Glomerular endothelial cell (primary cell): ENCODE measurements around the gene SART3. TPM values are rescaled to one million over a fixed set of nuclear protein-coding genes. Genes with fewer than 3 reads are reported as not detected.
A peak's percentile ranks its signal among the peaks of the same experiment; 100 is the strongest.

Source experiments
- DNase-seq: peaks from one replicate; pipeline ENCODE4 v3.0.0-alpha.2; 2011; ENCODE audit warnings: low read depth, low spot score; ENCODE audit errors: extremely low read depth
- total RNA-seq: library from RNA; depleted of rRNA; stranded (reverse); fragments of >200 nt; gene quantifications from 2 replicates; pipeline ENCODE4 v1.2.3, GENCODE V29; 2015

The SART3 gene
- total RNA-seq, 1 donor from 2014 or later, result 54.7 TPM

- no peak for DNase-seq
These were observed 30.8 kb downstream of the SART3 start for GRCh38 chr12:108530161-108530560.

DNA sequence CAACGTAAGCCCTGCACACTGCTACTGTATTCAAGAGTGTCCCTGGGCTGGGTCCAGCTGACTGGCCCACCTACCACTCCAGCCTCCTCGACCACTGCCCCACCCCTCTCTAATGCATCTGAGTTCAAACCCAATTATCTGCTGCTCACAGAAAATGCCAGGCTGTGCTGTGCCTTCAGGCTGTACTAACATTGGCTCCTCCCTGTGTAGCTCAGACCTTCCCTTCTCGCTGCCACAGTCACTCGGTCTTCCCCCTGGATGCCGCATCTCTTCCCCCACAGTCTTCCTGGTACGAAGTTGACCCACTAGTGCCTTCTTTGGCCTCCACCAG is 33.8 kb downstream of the SART3 start:
- DNase-seq, result no peak

GRCh38 chr12:108526482-108527165 is 34.3 kb downstream of the SART3 start:
- DNase-seq, result no peak

DNA sequence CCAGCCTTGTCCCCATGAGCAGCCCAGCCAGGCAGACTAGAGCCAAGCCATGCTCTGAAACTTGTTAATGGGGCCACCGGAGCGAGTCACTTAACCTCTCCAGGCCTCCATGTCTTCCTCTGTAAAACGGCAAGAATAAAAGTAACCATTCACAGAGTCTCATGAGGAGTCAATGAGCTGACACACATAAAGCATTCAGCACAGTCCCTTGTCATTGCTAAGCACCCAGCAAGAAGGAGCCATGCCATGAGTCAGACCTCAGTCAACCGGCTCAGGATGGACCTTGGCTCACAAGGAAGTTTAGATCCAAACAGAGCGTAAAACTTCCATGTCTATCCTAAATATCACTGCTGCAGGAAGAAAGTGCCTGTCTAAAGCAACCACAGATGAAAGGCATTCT is 35.3 kb downstream of the SART3 start:
- no peak for DNase-seq

GRCh38 chr12:108523365-108523764 is 37.6 kb downstream of the SART3 start:
- no peak for DNase-seq

GRCh38 chr12:108519558-108519957 is 41.4 kb downstream of the SART3 start:
- DNase-seq, result no peak

- DNase-seq, result no peak
These were observed 42.1 kb downstream of the SART3 start for GRCh38 chr12:108518716-108519496.

DNA sequence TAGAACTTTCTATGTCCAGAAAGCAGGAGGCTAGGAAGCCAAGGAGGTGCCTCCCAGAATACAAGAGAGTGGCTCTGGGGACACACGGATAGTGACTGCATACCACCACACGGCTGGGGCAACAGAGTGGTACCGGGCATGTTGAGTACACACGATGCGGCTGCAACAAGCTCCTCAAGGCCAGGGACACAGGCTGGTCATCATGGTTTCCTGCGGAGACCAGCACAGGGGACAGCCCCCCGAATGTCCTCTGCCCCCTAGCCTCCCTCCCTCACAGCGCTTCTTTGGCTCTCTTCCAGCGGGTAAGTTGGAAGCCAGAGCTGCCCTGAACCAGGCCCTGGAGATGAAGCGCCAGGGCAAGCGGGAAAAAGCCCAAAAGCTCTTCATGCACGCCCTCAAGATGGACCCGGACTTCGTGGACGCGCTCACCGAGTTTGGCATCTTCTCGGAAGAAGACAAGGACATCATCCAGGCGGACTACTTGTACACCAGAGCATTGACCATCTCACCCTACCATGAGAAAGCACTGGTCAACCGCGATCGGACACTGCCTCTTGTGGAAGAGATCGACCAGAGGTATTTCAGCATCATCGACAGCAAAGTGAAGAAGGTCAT is 42.8 kb downstream of the SART3 start:
- DNase-seq, result no peak

DNA sequence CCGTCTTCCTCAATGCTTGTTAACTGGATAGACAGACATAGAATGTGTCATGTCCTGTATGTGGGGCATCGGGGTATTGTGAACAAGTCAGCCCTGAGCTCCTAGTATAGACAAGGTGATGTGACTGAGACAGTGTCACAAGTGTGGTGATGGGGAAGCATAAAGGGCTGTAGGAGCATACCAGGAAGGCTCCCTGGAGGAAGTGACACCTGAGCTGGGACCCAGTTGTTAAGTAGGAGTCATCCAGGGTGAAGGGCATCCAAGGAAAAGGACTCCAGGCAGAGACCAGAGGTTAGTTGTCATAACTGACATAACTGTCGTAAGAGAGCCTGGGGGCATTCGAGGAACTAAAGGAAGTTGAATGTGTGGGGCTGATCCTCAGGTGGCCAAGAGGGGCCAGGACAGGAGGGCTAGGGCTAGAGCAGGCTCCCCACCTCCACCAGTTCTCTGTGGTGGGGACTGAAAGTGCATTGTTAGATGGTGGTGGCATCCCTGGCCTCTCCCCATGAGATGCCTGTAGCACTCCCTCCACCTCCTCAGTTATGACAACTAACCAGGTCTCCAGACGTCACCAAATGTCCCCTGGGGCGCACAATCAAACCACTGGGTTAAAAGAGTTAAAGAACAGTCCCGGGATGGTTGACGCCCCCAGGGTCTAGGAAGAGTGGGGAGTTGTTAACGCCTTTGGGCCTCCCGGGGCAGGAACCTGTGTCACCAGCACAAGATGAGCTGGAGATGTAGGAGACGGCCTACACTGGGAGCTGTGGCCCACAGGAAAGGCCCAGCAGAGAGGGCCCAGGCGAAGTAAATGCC is 43.5 kb downstream of the SART3 start:
- no peak for DNase-seq

- DNase-seq, result no peak
These were observed 44.3 kb downstream of the SART3 start for GRCh38 chr12:108516511-108517275.

DNA sequence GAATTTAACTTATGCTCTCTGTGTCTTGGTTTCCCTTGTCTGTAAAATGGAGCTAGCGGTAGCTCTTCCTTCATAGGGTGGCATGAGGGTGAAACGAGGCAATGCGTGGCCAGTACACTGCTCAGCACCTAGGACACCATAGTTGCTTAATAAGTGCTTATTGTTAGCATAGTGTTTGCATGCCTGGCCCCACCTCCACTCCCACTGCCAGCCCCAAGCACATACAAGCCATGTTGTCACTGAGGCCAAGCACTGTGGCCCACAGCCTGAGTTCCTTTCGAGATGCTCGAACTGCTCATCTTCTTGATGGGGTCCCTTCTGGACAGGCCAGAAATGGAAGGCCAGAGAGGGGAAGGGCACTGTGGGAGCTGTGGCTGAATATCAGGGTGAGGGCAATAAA is 45.1 kb downstream of the SART3 start:
- DNase-seq, result no peak

DNA sequence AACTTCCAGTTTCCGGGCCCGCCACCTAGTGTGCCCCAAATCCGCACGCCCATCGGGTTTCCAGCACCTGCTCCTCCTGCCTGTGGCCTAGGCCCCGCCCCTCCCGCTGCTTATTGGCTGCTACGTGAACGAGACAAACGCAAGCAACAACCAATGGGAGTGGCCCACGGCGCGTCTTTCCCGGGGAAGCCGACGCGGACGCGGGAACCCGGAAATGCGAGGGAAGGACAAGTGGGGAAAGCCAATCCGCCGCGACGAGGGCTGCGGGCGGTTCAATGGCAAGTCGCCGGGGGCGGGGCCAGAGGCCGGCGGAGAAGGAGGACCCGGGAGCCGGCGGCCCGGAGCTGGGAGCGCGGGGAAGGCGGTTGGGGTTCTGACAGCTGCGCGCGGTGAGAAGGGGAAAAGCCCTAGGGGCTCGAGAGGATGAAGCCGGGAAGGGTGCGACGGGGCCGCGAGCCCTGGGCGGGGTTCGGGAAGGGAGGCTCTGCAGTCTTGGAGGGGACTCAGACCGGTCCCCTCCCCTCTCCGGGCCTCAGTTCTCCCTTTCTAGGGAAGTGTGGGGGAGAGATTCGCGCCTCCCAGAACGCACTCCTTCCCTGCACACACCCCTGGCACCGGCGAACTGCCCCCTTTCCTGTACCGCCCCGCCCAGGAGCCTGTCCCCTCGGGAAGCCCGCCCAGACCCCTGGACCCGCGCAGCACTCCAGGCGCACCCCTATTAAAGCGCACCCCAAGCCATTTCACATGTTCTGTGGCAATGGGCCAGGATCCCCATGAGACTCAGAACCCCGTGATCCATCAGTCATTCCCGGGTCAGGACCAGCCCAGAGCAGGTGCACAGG is 45.8 kb downstream of the SART3 start, which contains the start of gene FICD:
Gene FICD (plus strand): TSS at position 305 of the 842 bp plus-strand sequence. CDS start 1,696 bp downstream, outside the sequence.
- DNase-seq, result peak; percentile 72

DNA sequence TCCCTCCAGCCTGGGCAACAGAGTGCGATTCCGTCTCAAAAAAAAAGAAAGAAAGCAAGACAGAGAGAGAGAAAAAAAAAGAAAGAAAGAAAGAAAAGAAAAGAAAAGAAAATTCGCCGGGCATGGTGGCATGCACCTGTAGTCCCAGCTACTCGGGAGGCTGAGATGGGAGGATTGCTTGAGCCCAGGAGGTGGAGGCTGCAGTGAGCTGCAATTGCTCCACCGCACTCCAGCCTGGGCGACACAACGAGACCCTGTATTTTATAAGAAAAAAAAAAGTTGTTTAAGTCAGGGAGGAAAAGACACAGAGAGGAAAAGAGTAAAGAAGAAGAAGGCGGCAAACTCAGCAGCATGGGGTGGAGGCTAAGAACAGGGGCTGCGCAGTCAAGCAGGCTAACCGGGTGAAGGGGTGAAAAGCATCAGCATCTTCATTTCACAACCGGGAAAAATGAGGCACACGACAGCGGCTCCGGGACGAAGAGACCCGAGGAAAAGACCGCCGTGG is 46.5 kb downstream of the SART3 start:
- no peak for DNase-seq

DNA sequence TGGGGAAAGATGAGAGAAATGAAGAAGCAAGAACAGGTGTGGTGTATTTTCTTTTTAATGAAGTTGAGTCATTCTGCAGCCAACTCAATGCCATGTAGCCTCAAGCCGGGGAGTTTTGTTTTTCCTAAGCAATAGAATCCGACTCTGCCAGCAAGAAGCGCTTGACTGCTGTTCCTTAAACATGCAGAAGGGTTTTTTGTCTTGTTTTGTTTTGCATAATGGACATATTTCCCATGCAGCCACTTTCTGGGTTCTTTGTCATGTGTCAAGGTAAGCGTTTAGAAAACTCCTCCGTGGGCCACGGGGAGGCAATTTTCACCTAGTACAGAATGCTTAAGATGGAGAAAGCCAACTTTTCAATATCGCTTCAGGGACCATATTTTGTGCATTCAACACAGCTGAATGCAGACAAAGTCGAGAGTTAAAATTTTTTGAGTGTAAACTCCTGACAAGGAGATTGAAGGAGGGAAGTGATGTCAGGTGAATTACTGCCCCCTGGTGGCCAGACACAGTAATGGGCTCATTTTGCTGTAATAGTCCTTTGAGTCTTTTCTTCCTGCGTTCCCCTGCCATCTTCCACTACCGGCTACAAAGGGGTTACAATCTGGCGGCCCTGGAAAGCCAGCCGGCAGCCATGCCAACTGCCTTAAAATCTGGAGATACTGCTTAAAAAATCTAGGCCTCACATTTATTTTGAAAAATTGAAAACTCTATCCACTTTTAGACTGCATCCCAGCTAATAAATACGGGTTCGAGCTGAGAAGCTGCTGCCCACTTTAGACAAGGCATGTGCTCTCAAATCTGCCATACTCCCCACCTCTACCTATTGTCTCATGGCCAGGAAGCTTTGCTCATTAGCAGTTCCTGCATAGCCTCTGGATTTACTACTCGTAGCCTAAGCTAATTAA is 49.1 kb downstream of the SART3 start:
- peak; percentile 54 for DNase-seq

- DNase-seq, result no peak
These were observed 50.1 kb downstream of the SART3 start for GRCh38 chr12:108510836-108511235.

DNA sequence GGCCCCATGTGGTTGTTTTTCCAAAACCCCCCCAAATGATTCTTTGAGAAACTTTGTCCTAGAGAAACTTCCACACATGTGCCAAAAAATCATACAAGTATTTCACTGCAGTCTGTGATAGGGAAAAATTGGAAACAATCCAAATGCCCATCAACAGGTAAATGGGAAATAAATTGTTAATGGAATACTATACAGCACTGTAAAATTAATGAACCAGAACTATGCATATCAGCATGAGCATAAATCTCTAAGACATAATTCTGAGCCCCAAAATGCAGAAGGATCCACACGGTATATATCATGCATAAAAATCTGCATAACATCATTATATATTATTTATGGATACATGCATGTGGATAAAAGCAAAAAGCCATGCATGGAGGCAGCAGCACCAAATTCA is 51.2 kb downstream of the SART3 start:
- no peak for DNase-seq

GRCh38 chr12:108507971-108508642 is 52.9 kb downstream of the SART3 start:
- no peak for DNase-seq

- DNase-seq, result no peak
These were observed 55.8 kb downstream of the SART3 start for GRCh38 chr12:108505129-108505528.
